GM18861 (cell line): ENCODE results near the gene PRPH2.
"Not testable (repeated sequence)": the region's sequence is repeated elsewhere in the genome, so short reads cannot be mapped to it uniquely, and the experiment has no call there.

Experiments used
- ATAC-seq: cut with Tn5 transposase; IDR thresholded peaks from one replicate; pipeline ENCODE4 v1.9.1; 2021; ENCODE audit not compliant: unreplicated experiment

PRPH2 gene

DNA sequence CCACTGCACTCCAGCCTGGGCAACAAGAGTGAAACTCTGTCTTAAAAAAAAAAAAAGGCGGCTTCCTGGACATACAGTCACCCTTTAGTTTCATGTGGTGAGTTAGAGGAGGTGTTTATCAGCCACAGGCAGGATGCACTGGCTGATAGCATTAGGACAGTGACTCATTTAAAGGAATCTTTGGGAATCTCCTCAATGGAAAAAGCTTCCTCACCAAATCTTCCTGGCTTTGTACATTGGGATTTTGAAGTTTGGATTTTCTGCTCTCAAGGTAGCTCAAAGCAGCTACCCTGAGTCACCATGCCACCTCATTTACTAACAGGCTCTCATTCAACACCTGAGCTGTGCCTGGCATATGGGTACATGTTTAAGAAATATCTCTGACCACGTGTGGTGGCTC is 20.2 kb downstream of the PRPH2 start:
- no peak for ATAC-seq

DNA sequence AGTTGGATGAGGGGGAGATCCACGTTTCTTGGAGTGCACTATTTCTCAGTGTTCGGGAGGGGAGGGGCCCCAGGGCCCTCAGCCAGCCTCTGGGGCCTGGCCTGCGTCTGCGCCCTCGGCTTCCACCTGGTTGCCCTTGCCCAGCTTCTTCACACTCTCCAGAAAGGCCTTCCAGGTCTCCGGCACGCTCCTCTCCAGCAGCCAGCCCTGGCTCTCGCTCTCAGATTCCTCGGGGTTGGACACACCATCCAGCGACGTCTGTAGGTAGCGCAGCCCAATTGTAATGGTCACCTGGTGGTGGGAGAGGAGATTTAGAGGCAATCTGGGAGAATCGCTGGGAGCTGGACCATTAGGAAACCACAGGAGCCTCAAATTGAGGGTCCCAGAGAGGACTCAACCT is 24.2 kb downstream of the PRPH2 start:
- ATAC-seq, result no peak

DNA sequence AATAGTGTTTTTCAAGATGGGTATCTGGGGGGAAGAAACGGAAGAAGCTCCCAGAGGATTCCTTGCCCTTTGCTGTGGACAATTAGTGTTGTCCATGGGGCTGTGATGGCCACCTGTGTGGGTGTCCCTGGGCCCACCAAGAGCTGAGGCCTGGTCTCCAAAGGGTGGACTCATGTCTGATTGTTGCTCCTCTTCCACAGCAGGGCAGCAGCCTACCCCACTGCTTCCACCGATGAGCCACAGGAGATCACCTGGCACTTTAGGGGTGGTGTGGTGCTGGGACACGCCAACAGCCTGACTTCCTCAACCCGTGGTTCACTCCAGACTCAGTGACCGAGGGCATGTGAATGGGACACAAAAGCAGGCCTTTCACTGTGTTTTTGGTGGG is 25.1 kb downstream of the PRPH2 start:
- ATAC-seq, result no peak

DNA sequence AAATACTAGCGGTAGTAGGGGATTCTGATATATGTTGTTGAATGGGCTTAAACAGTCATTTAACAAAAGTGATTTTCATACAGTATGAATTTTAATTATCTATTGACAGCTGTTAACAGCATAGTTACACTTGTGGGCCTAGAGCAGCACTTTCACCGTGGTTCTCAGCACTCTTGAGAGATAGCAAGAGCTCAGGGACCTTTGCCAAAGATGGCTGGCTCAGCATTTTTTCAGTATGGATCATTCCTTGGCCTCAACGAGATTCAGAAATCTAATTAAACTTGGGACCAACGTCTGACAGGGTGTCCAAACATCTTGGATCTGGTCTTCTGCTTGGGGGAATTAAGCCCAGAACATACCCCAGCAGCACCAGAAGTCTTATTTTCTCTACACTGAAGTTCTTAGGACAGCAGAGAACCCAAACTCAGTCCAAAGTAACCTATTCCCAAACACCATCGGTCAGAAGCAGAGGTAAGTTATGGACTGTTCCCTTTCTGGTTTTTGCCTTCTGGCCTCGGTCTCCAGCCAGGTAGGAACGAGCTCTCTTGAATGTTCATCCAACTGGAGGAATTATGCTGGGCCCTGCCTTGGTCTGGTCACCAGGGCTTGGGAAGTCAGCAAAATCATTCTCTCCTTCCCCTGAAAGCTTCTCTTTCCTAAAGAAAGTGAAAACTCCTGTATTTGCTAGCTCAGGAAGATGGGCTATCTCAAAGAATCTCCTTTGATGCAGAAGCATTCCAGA is 25.7 kb downstream of the PRPH2 start:
- ATAC-seq, result no peak

DNA sequence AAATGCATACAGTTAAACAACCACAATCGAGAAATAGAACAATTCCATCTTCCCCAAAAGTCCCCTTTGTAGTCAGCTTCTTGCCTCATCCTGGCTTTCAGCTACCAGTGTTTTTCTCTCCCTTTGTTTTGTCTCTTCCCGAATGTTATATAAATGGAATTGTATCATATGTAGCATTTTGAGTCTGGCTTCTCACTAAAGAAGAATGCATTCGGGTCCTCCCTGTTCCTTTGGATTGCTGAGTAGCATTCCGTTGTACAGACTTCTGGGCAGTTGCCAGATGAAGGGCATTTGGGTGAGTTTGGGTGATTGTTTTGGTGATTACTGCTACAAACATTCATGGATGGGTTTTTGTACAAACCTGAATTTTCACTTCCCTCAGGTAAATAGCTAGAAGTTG is 27.8 kb downstream of the PRPH2 start:
- no peak for ATAC-seq

DNA sequence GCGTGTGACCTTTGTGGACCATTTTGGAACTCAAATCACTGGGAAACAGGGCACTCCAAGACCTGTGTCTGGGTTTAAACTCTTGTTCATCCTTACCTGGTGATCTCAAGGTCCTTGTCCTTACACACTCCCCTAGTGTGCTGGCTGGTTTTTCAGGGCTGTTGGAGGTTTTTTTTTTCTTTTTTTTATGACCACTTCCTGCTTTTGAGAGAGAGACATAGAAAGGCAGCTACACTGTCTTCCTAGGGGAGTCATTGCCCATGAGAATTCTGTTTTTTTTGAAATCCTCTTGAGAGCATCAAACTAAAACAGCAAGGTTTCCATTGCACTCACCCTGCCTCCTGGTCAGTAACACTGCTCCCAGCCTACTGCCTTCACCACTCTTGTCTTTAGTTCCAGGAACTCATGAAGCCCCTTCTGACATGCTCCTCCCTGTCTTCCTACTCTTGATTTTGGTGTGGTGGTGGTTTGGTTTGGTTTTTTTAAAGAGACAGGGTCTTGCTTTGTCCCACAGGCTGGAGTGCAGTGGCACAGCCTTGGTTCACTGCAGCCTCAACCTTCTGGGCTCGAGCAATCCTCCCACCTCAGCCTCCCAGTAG is 28.6 kb downstream of the PRPH2 start:
- no peak for ATAC-seq

DNA sequence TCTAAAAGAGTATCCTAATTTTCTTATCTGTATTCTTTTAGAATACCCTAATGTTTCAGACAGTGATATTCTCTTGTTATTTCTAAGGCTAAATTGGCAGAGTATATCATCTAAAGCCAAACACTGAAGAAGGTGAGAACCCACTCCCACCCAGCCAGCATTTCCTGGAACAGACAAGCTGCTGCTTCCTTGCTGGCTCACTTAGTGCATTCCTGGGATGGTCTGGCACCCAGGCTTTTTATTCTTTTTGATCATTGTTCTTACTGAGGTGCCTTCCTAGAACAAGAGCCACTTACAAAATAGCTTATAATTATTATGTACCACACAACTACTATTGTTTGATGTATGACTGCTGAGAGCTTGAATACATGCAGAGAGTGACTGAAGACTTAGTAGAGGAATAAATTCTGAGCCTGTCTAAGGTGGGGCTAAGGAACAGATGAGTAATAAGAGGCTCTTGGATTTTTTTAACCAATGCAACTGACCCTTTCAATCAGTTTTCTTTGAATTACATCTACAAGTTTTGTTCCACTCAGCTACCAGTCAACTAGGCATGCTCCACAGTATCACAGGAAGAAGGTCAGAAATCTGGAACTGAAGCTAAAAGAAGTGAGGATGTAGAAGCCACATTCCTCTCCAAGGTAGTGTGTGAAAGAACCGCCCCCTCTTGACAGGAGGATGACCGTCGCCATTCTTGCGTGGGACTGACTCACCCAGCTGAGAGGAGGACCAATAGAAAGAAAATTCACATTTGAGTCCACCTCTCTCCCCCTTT is 30.1 kb downstream of the PRPH2 start:
- no peak for ATAC-seq

DNA sequence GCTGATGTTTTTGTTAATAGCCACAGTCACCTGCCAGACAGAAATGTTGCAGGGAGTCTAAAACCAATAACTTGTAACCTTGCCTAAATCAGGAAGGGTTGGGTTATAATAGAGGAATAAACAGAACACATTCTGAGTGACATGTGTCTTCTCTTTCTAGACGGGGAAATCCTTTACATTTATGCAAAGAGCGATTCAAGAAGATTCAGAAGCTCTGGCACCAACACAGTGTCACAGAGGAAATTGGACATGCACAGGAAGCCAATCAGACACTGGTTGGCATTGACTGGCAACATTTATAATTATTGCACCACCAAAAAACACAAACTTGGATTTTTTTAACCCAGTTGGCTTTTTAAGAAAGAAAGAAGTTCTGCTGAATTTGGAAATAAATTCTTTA is 31.5 kb downstream of the PRPH2 start:
- ATAC-seq, result no peak

DNA sequence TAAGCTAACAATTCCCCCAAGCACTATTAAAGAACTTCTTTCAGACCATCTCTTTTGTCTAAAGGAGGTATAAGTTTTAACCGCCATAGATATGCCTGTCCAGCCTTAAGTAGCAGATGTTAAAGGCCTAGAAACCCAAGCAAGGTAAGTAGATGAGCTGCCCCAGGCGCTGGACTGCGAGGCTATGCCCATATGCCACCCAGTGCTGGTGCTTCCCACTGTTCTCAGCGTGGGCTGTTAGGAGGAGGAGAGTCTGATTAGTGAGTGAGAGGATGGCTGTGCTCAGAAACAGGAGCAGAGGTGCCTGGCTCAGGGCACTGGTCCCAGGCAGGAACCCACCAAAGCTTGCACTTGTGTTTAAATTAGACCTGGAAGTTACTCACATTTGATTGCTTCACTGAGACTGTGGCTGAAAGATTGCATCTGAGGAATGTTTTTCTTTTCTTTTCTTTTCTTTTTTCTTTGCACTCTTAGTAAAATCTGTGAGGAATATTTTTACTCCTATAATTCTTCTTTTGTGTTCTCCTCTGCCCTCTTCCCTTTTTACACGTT is 32.2 kb downstream of the PRPH2 start:
- ATAC-seq, result no peak

DNA sequence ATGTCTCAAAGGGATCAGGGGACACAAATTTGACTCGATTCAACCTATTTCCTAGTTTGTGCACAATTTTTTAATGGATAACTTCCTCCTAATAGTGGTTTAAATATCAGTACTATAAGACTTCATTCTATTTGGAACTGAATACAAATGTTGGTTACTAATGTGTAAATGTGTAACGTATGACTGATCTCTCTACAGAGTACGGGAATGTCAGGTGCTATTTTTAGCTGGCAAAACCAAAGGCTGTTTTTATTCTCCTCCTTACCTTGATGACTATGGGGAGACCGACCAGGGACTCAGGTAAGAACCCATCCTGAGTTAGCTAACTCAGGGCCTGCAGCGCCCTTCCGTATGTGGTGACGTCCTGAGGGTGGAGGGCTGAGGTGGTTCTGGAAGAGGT is 33.0 kb downstream of the PRPH2 start:
- ATAC-seq, result no peak

DNA sequence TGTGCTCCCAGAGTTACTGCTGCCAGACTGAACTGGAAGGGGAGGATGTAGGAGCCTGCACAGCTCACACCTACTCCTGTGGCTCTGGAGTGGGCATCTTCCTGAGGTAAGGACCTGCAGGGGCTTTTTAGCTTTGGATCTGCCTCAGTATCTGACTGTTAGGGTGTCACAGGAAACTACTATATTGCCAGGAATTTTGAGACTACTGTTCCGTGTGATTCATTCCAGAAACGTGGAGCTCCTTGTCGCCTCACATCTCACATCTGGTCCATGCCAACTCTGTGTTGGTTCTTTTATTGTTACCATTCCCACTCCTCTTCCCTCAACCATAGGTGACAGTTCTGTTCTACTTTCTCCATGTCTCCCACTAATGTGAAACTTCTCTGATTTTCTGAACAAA is 34.1 kb downstream of the PRPH2 start:
- no peak for ATAC-seq

DNA sequence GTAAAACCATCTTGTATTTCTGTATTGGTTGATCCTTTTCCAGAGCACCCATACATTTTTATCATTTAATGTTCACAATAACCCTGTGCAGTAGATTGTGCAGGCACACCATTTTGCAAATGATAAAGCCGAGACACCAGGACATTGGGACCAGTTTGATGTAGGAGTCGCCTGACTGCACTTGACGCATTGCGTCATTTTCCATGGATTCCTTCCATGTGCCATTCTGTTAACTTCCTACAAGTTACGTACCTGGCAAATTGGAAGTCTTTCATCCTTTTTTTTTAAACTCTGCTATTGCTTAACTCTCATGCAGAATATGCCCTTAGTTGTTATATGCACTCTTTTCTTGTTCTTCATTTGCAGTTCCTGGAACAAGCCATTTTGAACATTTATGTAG is 43.0 kb downstream of the PRPH2 start:
- no peak for ATAC-seq

DNA sequence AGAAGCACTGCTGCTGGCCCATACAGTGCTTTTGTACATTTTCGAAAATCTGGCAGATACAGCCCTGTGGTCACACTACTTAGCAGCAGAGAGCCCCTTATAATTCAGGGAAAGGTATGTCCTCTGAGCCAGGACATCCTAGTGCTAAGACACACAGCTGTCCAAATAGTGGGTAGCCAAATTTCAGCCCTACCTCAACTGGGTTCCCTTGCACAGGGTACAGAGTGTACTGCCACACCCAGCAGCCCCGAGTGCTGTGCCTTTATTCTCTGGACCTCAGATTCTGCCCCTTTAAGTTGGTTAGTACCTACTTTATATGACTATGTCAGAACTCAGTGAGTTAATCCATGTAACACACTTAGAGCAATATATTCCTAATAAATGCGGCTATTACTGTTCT is 47.6 kb downstream of the PRPH2 start:
- ATAC-seq, result no peak

DNA sequence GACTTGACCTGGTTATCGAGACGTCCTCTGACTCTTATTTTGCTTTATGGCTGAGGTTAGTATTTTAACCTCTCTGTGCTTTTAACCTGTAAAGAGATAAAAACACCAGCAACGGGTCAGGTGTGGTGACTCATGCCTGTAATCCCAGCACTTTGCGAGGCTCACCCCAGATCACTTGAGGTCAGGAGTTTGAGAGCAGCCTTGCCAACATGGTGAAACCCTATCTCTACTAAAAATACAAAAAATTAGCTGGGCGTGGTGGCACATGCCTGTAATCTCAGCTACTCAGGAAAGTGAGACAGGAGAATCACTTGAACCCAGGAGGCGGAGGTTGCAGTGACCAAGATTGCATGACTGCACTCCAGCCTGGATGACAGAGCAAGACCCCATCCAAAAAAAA is 48.0 kb downstream of the PRPH2 start:
- ATAC-seq, result not testable (repeated sequence)

DNA sequence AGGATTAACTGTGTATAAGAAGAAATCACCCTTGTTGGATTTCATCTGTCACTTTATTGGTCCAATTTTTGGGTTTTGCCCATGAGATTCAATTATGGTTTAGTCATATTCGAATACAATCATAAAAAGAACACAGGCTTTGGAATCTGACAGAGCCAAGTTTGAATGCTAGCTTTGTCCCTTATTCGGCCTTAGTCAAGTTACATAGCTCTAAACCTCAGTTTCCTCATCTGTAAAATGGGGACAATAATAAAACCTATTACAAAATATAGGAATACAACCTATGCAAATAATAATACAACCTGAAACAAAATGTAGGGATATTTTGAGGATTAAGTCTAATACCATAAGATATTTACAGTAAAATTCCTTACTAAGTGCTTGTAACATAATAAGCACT is 57.7 kb downstream of the PRPH2 start:
- ATAC-seq, result no peak

DNA sequence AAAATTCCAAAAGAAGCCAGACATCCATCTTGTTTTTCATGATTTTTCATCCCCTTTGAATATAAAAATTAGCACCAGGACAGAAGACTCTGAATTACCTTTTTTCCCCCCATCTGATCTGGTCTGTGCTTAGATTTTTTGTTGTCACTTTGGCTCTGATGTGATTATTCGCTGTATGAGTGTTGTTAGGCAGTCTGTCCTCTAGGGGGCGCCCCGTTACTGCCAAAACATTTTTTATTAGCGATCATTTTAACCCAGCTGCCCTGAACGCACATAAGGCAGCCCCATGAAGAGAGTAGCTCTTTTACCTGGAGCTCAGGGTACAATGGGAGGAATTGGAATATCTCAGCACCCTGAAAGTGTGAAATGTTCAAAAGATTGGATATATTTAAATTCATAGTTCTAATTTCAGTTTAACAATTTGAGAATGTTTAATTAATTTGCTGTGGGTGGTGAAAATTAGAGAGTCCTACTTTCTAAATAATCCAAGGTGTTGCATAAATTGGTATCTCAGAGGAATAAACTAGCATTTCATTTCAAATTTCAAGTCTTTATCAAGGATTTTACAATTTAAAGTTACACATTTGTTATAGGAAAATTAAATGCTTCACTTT is 60.8 kb downstream of the PRPH2 start:
- ATAC-seq, result no peak

DNA sequence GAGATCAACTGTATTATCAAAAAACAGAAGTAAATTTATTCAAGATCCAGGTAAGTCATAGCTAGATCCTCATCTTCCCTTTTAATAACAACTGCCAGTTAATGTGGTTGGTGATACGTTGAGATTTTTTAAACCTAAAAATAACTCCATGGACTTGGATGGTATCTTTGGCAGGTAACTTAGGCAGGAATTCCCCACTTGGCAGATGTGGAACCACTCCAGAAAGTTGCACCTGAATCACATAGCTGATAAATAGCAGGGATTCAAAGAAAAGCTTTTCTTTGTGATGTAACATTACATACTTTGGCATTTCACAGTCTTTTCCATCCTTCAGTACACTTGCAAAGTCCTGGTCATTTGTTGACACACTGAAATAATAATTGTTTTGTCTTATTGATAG is 62.6 kb downstream of the PRPH2 start:
- ATAC-seq, result no peak

DNA sequence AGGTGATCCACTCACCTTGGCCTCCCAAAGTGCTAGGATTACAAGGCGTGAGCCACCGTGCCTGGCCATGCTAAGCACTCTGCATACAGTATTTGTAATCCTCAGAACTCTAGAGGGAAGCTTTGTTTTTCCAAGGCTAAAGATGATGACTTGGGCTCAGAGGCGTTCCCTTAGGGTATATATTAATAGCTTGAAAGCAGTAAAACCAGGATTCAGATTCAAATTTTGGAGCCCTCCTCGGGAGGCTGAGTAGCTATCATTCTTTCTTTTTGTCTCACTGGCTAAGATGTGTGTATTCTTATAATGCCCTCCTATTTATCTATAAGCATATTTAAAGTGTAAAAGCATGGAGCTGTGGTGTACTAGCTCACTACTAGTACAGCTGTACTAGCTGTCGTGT is 68.5 kb downstream of the PRPH2 start:
- no peak for ATAC-seq

DNA sequence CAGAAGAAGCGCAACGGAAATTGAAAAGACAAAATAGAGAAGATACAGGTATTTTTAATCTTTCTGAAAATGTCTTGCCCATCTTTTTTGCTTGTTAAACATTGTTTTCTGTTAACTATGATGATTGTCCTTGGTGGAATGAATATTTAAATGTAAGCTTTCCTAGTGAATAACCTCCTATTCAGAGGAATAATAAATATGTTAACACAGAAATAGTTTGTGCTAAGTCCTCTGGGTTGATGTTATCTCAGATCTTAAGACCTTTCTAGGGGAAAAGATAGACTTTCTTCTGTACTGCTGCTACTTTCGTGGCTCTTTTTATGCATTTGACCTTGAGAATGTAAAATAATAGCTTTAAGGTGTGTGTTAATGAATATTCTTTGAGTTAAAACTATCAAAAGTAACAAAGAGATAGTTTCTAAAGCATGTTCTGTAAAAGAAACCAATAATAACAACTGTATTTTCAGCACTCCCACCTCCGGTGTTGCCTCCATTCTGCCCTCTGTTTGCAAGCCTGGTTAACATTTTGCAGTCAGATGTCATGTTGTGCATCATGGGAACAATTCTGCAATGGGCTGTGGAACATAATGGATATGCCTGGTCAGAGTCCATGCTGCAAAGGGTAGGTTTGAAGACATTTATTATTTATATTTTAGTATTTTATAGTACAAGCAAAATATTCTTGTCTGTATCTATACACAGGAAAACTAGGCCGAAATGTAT is 70.2 kb downstream of the PRPH2 start:
- ATAC-seq, result no peak
